ENCODE measurements around the gene AIFM3. TPM values are rescaled to one million over a fixed set of nuclear protein-coding genes. Genes with fewer than 3 reads are reported as not detected.

The AIFM3 gene
- total RNA-seq, 1 donor from 2014 or later: 0.93 TPM

DNA sequence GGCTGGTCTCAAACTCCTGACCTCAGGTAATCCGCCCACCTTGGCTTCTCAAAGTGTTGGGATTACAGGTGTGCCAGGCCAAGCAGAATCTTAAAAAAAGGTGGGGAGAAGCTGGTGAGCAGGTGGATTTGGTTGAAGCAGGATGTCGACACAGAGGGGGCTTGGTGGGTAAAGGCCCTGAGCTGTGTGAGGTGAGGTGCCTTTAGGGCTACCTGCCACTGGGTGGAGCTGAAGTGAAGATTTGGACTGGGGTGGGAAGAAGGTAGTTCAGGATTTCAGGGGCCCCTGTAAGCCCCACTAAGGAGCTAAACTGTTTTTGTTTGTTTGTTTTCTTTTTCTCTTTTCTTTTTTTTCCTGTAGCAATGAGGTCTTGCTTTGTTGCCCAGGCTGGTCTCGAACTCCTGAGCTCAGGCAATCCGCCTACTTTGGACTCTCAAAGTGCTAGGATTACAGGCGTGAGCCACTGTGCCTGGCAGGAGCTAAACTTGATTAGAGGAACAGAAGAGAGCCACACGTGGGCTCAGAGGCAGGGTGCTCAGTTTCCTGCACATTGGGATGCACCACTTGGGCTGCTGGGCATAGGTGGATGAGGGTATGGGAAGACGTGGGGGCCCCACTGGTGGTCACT, 53.9 kb downstream of the AIFM3 start:
- no peak overlapping the region for H3K27ac Mint-ChIP-seq
- H3K36me3 Mint-ChIP-seq (ENCODE audit: low read depth): no peaks in the 10 kb centered on the region
- no peak overlapping the region for H3K4me3 Mint-ChIP-seq
- no peaks in the 10 kb centered on the region for H3K9me3 Mint-ChIP-seq
- intact Hi-C loops (cut with micrococcal nuclease): no loop called here
- peaks cover 7% of the 10 kb centered on the region for H3K4me1 Mint-ChIP-seq (ENCODE audit: low read depth)
- DNase-seq (ENCODE audit: low spot score): no peak
- H3K27me3 Mint-ChIP-seq (ENCODE audit: insufficient read depth): no peaks in the 10 kb centered on the region

DNA sequence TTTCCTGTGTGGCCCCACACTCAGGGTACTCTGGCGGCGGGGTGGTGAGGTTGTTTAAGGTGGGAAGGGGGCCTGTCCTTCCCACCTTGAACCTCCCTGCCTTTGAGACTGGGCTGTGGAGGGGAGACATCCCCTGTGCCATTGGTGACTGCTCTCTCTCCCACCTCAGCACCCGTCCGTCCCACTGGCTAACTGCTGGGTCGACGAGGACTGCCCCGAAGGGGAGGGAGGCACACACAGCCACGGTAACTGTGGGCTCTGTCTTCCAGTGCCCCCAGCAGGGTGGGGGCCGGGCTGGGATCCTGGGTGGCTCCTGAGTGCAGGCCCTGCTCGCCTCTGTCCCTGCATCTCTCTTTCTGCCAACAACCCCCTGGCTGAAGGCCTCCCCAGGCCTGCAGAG, 55.5 kb downstream of the AIFM3 start:
- Mint-ChIP-seq H3K4me3 (no peak overlapping the region), H3K9me3 (no peaks in the 10 kb centered on the region), H3K27me3 (ENCODE audit: insufficient read depth) (no peaks in the 10 kb centered on the region), H3K4me1 (ENCODE audit: low read depth) (peaks cover 7% of the 10 kb centered on the region), H3K36me3 (ENCODE audit: low read depth) (no peaks in the 10 kb centered on the region), H3K27ac (no peak overlapping the region)
- intact Hi-C loops (cut with micrococcal nuclease): no loop called here
- no peak for DNase-seq (ENCODE audit: low spot score)

DNA sequence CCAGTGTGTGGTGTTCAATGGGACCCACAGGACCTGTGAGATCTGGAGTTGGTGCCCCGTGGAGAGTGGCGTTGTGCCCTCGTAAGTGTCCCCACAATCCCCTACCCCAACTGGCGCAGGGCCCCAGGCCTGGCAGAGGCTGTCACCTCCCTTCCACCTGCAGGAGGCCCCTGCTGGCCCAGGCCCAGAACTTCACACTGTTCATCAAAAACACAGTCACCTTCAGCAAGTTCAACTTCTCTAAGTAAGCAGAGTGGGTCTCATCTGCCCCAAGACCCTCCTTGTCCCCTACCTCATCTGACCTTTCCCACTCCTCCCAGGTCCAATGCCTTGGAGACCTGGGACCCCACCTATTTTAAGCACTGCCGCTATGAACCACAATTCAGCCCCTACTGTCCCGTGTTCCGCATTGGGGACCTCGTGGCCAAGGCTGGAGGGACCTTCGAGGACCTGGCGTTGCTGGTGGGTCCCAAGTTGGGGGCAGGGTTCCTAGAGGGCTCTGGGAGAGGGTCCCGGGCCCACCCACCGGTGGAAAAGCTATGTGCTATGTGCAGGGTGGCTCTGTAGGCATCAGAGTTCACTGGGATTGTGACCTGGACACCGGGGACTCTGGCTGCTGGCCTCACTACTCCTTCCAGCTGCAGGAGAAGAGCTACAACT, 56.0 kb downstream of the AIFM3 start:
- intact Hi-C loops (cut with micrococcal nuclease): no loop called here
- H3K4me1 Mint-ChIP-seq (ENCODE audit: low read depth): peaks cover 7% of the 10 kb centered on the region
- H3K27ac Mint-ChIP-seq: no peak overlapping the region
- no peaks in the 10 kb centered on the region for H3K36me3 Mint-ChIP-seq (ENCODE audit: low read depth)
- H3K27me3 Mint-ChIP-seq (ENCODE audit: insufficient read depth): no peaks in the 10 kb centered on the region
- no peak for DNase-seq (ENCODE audit: low spot score)
- H3K9me3 Mint-ChIP-seq: no peaks in the 10 kb centered on the region
- H3K4me3 Mint-ChIP-seq: no peak overlapping the region

DNA sequence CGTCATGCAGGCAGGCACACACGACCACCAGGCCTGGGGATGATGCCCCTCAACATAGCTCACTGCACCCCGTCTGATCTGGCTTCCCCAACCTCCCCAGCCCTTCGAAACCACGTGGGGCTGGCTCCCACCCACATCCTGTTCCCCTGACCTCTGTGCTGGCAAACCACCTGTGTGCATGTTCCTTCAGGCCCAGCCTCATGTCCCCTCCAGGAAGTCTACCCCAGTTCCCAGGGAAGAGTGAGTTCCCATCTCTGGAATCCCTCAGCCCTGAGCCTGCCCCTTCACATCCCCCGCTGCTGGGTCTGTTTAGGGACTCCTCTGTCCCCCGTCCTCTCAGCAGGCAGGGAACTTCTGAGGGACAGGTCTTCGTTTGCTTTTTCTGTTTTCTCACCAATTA, 58.2 kb downstream of the AIFM3 start:
- Mint-ChIP-seq H3K4me1 (ENCODE audit: low read depth) (peaks cover 7% of the 10 kb centered on the region), H3K36me3 (ENCODE audit: low read depth) (no peaks in the 10 kb centered on the region), H3K4me3 (no peak overlapping the region), H3K9me3 (no peaks in the 10 kb centered on the region), H3K27me3 (ENCODE audit: insufficient read depth) (peaks cover 5% of the 10 kb centered on the region), H3K27ac (peak overlapping the region; percentile 34)
- no peak for DNase-seq (ENCODE audit: low spot score)
- intact Hi-C loops (cut with micrococcal nuclease): no loop called here

DNA sequence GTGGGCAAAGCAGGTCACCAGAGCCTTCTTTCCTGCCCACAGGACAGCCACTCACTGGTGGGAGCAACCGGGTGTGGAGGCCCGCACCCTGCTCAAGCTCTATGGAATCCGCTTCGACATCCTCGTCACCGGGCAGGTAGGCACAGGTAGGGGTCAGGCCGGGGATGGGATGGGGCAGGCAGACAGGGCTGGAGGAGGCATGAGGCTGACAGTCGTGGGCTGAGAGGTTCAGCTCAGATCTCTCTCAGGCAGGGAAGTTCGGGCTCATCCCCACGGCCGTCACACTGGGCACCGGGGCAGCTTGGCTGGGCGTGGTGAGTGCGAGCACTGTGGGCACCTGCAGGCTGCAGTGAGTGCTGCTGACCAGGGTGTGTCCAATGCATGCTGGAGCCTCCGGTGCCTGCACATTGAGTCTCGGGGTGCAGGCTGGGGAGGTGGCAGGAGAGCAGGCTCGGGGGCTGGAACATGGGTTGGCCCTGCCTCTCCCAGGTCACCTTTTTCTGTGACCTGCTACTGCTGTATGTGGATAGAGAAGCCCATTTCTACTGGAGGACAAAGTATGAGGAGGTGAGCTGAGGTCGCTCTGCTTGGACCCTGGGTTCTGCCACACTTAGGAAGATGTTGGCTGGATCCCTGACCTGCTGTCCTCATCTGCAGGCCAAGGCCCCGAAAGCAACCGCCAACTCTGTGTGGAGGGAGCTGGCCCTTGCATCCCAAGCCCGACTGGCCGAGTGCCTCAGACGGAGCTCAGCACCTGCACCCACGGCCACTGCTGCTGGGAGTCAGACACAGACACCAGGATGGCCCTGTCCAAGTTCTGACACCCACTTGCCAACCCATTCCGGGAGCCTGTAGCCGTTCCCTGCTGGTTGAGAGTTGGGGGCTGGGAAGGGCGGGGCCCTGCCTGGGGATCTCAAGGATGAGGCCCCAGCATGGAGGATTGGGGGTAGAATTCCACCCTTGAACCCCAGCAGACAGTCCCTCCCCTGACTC, 59.0 kb downstream of the AIFM3 start:
- Mint-ChIP-seq H3K36me3 (ENCODE audit: low read depth) (no peaks in the 10 kb centered on the region), H3K4me1 (ENCODE audit: low read depth) (peaks cover 7% of the 10 kb centered on the region), H3K4me3 (no peak overlapping the region), H3K27ac (peak overlapping the region; percentile 9), H3K27me3 (ENCODE audit: insufficient read depth) (peaks cover 12% of the 10 kb centered on the region), H3K9me3 (no peaks in the 10 kb centered on the region)
- intact Hi-C loops (cut with micrococcal nuclease): no loop called here
- no peak for DNase-seq (ENCODE audit: low spot score)

DNA sequence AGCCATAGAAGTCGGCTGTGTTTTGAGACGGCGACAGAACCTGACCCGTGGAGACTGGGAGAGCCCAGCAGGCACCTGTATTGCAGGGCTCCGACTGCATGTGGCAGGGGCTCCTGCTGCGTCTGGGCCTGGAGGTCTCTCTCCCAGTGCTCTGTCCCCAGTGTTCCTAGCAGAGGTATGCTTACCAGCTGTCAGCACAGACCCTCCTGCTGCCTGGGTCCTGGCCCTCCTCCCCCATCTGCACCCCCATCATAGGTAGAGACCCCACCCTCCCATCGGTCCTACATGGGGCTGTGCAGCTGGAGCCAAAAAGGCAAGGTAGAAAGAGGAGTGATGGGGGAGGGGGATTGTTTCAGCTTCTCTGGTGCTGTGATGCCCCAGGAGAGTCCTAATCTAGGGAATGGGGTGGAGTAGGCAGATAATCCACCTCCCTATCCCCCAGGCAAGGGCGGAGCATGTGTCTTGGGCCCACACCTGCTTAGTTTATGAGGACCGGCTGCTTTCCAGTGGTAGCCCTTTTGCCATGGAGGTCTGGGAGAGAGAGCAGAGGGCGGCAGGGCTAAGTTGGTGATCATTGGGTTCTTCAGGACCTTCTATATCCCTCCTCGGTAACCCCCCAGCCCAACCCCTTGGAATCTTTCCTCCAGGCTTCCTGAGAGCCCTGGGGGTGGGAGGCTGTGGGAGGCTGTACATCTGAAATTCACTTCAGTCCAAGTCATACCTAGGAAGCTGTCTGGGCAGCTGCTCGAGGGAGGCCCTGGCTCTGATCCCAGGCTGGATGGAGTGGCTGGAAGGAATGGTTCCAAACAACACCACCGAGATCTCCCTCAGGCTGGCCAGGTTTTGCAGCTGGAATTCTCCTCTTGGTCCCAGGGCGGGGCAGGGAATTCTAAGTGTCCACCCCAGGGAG, 60.0 kb downstream of the AIFM3 start:
- intact Hi-C loops (cut with micrococcal nuclease): no loop called here
- Mint-ChIP-seq H3K4me3 (no peak overlapping the region), H3K27me3 (ENCODE audit: insufficient read depth) (peaks cover 13% of the 10 kb centered on the region), H3K27ac (no peak overlapping the region), H3K9me3 (no peaks in the 10 kb centered on the region), H3K4me1 (ENCODE audit: low read depth) (peaks cover 7% of the 10 kb centered on the region), H3K36me3 (ENCODE audit: low read depth) (no peaks in the 10 kb centered on the region)
- DNase-seq (ENCODE audit: low spot score): no peak

DNA sequence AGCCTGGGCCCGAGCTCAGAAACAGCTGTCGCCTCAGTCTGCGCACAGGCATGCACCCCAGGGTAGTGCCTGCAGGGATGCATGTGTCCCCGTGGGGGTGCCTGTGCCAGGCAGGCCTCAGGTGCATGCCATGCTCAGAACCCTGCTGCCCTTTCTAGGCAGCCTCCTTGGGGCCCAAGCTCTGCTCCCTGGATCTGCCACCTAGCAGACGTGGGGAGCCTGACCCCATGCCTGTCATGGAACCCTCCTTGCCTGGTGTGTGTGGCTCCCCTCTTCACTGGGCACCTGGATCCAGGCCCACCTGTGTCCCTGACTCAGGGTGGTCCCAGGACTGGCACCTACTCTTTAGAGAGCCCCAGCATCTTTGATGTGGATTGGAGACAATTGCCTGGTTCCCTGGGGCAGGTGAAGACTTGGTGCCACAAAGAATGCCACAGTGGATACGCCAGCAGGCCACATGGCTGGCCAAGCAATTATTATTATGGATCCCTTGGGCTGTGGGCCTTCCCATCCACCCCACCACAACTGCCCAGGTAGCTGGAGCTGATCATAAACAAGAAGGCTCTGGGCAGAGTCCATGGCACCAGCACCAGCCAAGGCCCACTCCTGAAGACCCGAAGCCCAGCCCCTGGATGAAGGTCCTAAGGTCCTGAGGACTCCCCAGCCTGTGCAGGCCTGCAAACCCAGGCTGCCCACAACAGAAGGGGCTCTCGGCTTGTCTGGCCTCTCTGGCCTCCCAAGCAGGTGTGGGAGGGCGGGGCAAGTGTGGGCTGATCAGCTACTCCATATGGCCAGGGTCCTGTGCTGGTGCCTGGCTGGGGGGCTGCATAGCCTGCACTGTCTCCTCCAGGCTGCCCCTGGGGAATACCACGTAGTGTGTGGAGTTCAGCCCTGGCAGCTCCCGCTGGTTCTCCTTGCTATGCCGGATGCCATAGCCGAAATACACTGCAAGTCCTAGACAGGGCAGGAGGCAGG, 61.5 kb downstream of the AIFM3 start:
- Mint-ChIP-seq H3K36me3 (ENCODE audit: low read depth) (no peaks in the 10 kb centered on the region), H3K27me3 (ENCODE audit: insufficient read depth) (peaks cover 21% of the 10 kb centered on the region)

DNA sequence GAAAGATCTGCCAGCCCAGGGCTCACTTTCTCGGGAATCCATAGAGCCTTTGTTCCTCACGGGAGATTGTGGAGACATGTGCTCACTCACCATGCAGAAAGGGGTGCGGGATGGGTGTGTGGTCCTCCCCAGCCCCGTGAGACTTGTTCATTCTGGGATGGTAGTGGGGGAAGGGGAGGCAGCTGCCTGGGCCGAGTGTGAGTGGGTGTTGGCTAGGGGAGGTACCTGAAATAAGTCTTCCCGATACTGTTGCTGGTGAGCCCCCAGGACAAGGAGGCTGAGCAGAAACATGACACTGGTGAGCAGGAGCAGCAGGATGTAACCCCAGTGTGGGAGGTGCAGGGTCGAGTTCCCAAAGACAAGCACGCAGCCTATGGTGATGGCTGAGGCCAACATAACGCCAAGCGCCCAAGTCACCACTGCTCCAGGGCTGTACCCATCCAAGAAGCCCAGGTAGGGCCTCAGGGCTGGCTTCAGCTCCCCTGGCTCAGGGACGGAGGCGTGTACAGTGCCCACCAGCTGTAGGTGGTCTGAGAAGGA, 62.5 kb downstream of the AIFM3 start:
- DNase-seq (ENCODE audit: low spot score): no peak
- intact Hi-C loops (cut with micrococcal nuclease): no loop called here
- no peak overlapping the region for H3K4me3 Mint-ChIP-seq
- no peaks in the 10 kb centered on the region for H3K9me3 Mint-ChIP-seq
- H3K27ac Mint-ChIP-seq: no peak overlapping the region
- no peaks in the 10 kb centered on the region for H3K36me3 Mint-ChIP-seq (ENCODE audit: low read depth)
- H3K4me1 Mint-ChIP-seq (ENCODE audit: low read depth): peaks cover 13% of the 10 kb centered on the region
- peaks cover 25% of the 10 kb centered on the region for H3K27me3 Mint-ChIP-seq (ENCODE audit: insufficient read depth)

More for the DNA sequence above, 61.5 kb downstream of the AIFM3 start:
- Mint-ChIP-seq H3K4me1 (ENCODE audit: low read depth) (peaks cover 7% of the 10 kb centered on the region), H3K9me3 (no peaks in the 10 kb centered on the region), H3K27ac (no peak overlapping the region), H3K4me3 (no peak overlapping the region)
- intact Hi-C loops (cut with micrococcal nuclease): no loop called here
- no peak for DNase-seq (ENCODE audit: low spot score)

DNA sequence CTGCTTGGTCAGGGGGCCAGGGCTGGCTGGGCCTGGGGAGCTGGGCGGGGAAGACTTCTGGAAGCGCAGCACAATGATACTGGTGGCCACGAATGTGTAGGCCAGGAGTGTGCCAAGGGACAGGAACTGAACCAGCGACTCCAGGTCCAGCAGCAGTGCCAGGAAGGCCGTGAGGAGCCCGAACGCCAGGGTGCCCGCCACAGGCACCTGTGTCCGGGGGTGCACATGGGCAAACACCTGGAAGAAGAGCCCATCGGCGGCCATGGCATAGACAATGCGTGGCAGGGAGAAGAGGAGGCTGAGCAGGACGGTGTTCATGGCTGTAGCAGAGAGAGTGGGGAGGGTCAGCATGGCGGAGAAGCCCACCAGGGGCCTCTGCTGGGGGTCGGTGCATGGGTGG, 63.0 kb downstream of the AIFM3 start:
- H3K9me3 Mint-ChIP-seq: no peaks in the 10 kb centered on the region
- H3K4me3 Mint-ChIP-seq: no peak overlapping the region
- no peak for DNase-seq (ENCODE audit: low spot score)
- no peaks in the 10 kb centered on the region for H3K36me3 Mint-ChIP-seq (ENCODE audit: low read depth)
- no peak overlapping the region for H3K27ac Mint-ChIP-seq
- intact Hi-C loops (cut with micrococcal nuclease): no loop called here
- peaks cover 11% of the 10 kb centered on the region for H3K4me1 Mint-ChIP-seq (ENCODE audit: low read depth)
- H3K27me3 Mint-ChIP-seq (ENCODE audit: insufficient read depth): peaks cover 30% of the 10 kb centered on the region
